HG03558 (cell line): ENCODE data around the gene COX11.
A peak's percentile ranks its signal among the peaks of the same experiment; 100 is the strongest.

Source experiments
- ATAC-seq: cut with Tn5 transposase; IDR thresholded peaks from one replicate; pipeline ENCODE4 v1.9.1; 2021; ENCODE audit warnings: moderate number of reproducible peaks; ENCODE audit not compliant: unreplicated experiment; ENCODE audit errors: extremely low read depth

COX11 gene

GRCh38 chr17:54968988-54969332 is 506 bp upstream of the COX11 start:
- peak; percentile 8 for ATAC-seq

DNA sequence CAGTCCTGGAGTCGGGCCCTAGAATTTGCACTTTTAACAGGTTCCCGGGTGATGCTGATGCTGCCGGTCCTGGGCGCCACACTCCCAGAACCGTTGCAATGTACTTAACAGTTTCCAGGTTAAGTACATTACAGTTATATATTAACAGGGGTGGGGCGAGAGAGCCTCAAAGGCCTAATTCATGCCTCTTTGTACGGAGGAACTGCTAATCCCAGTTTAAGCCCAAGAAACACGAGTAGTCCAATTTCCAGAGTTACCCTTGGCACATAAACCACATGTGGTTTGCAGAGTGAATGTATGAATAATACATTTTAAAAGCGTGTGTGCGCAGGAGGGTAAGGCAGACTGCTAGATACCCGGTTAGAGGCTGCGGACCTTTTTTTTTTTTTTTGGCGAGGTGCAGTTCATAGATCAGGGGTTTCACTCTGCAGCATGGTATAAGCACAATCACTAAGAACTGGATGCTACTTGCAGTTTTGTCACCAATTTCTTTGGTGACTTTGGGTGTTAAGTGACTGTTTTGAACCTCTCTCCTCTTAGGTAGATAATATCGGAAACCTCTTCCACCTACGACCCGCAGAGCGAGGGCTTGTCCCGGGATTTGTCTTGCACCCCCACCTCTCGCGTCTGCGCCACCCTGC is 713 bp downstream of the COX11 start:
- ATAC-seq, result peak; percentile 11

DNA sequence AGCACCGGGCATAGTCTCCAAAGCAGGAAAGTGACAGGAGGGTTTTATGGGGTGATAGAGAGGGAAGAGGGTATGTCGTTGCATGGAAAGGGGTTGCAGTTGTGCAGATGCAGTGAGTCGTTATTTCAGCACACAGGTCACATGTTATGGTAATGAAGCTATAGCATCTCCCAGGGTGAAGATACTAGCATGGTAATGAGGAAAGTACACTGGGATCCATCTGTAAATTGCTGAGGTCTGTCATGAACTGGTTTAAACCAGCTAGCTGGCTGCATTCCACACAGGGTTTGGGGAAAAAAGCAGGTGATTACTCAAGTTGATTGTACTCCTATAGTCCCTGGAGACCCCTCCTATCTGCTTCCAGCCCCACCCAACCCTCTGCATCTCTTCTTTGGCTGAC is 11.7 kb downstream of the COX11 start:
- ATAC-seq, result no peak

GRCh38 chr17:54951286-54951685 is 17.2 kb downstream of the COX11 start:
- ATAC-seq, result no peak

DNA sequence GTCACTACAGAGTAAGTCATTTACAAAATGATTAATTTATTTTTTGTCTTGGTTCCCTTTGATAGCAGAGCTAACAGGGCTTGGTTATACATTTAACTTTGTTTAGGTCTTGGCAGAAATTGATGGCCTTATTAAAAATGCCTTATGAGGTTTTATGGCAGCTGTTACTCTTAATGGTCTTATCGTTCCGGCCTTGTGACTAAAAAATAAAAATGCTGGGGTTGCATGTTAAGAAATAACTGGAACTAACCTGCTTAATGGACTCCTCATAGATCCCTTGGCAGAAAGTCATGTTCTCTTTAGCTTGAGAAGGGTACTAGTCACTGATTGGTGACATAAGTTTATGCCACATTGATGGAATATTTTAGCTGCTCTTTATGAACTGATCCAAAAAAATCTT is 18.3 kb downstream of the COX11 start:
- no peak for ATAC-seq

DNA sequence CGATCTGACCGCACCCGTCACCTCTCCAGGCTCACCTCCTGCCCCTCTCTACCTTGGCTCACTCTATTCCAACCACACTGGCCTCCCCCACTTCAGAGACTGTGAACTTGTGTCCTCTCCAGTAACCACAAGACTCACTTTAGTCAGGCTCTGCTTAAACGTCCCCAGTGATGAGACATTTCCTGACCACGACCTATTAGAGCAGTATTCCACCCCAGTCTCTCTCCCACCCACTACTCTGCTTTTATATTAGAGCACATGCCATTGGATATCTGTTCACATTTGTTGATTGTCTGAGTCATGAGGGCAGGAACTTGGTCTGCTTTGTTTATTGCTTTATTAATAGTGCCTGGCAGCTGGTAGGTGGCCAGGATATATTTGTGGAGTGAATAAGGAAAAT is 20.1 kb downstream of the COX11 start:
- ATAC-seq, result no peak

GRCh38 chr17:54947396-54947795 is 21.1 kb downstream of the COX11 start:
- no peak for ATAC-seq

- no peak for ATAC-seq
These were observed 22.8 kb downstream of the COX11 start for GRCh38 chr17:54945671-54946070.

- no peak for ATAC-seq
These were observed 23.2 kb downstream of the COX11 start for GRCh38 chr17:54945231-54945630.

DNA sequence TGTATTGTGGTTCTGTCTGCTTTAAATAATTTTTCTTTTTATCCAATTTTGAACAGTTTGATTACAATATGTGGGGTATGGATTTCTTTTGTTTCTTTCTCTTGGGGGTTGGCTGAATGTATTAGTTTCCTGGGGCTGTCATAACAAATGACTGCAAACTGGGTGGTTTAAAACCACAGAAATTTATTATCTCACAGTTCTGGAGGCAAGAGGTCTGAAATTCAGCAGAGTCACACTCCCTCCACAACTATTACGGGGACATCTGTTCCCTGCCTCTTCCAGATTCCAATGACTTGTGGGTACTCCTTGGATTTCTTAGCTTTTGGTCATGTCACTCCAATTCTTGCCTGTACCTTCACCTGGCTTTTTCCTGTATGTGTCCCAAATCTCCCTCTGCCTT is 23.7 kb downstream of the COX11 start:
- ATAC-seq, result no peak

DNA sequence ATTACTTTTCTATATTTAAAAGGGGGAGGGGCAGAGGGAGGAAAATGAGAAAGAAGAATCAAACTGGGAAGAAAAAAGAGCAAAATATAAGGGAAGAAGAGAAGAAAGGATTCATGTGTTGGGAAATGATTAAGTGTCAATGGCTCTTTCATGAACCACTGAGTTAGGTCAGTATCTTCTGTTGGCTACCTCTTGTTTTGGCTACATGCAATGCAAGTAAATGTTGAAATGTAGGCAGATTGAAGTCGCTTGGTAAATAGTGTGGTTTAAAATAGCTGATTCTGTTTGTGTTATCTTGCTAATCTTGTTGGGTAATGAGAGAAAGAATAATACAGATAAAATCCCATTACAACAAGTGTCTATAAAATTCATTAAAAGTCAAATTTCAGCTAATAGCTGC is 27.2 kb downstream of the COX11 start:
- ATAC-seq, result no peak

GRCh38 chr17:54937426-54937825 is 31.0 kb downstream of the COX11 start:
- no peak for ATAC-seq

DNA sequence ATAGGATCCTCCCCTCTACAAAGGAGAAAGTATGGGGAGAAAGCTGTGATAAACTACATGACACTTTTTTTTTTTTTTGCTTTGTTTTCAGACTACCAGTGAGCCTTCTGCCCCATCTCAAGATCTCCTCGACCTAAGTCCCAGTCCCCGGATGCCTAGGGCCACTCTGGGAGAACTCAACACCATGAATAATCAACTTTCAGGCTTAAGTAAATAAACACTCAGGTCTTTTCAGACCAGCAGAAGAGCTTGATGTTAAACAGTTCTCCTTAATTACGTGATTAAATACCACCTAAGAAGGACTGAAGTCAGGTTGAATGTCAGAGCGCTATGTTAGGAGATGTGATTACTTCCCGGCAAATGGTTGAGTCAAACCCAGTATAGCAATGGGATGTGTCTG is 31.4 kb downstream of the COX11 start:
- no peak for ATAC-seq

DNA sequence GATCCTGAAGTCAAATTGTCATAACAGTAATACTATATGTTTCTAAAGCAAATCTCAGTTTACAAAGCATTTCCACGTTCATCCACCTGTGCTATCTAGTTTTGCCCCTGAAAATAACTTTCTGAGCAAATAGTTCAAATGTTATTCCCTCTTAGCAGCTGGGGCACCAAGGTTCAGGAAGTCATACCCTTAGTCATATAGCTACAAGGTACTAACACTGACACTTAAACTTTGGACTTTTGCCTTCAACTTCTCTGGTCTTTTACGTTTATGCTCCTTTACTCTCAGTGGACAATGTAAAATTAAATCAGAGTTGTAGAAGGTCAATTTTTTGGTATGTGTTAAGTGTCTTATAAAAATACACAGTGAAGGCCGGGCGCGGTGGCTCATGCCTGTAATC is 33.0 kb downstream of the COX11 start:
- no peak for ATAC-seq

DNA sequence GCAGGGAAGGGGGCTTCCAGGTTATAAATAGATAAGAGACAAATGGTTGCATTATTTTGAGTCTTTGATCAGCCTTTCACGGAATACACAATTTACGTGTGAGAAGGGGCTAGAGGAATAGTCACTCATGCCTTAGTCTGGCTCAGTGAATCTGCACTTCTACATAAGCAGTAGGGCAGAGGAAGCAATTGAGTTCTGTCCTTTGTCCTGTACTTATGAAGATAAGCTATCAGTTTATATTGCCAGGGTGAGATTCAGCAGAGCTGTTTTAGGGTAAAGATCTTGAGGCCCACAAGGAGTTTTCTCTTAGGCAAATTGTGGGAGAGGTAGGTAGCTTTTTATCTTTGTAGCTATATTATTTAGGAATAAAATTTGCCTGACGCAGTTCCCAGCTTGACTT is 34.5 kb downstream of the COX11 start:
- no peak for ATAC-seq

- ATAC-seq, result no peak
These were observed 35.7 kb downstream of the COX11 start for GRCh38 chr17:54932711-54933110.

- no peak for ATAC-seq
These were observed 40.9 kb downstream of the COX11 start for GRCh38 chr17:54927525-54927924.

DNA sequence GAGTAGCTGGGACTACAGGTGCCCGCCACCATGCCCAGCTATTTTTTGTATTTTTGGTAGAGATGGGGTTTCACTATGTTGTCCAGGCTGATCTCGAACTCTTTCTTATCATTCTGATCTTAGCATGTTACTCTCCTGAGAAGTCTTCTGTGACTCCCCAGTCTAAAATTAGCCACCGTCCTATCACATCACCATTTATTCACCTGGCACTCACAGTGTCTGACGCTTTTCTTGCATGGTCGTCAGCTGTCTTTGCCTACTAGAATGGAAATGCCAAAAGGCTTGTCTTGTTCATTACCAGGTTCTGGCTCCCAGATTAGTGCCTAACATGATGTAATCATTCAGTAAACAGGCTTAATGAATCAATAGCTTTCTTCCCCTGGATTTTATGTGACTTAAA is 44.0 kb downstream of the COX11 start:
- ATAC-seq, result no peak

- no peak for ATAC-seq
These were observed 47.6 kb downstream of the COX11 start for GRCh38 chr17:54920819-54921218.

GRCh38 chr17:54919425-54919824 is 49.0 kb downstream of the COX11 start:
- ATAC-seq, result no peak

GRCh38 chr17:54916721-54917120 is 51.7 kb downstream of the COX11 start:
- ATAC-seq, result no peak
